Measurements from ENCODE around the gene ERMARD. TPM values are rescaled to one million over a fixed set of nuclear protein-coding genes. Genes with fewer than 3 reads are reported as not detected.
"Not testable (repeated sequence)": the region's sequence is repeated elsewhere in the genome, so short reads cannot be mapped to it uniquely, and the experiment has no call there.

Gene ERMARD
- total RNA-seq, 1 experiment from 2014 or later, result 16.8 TPM

GRCh38 chr6:169729961-169730360 lies 21.5 kb upstream of the ERMARD start:
- no peak for DNase-seq (ENCODE audit: extremely low read depth, low read depth)

DNA sequence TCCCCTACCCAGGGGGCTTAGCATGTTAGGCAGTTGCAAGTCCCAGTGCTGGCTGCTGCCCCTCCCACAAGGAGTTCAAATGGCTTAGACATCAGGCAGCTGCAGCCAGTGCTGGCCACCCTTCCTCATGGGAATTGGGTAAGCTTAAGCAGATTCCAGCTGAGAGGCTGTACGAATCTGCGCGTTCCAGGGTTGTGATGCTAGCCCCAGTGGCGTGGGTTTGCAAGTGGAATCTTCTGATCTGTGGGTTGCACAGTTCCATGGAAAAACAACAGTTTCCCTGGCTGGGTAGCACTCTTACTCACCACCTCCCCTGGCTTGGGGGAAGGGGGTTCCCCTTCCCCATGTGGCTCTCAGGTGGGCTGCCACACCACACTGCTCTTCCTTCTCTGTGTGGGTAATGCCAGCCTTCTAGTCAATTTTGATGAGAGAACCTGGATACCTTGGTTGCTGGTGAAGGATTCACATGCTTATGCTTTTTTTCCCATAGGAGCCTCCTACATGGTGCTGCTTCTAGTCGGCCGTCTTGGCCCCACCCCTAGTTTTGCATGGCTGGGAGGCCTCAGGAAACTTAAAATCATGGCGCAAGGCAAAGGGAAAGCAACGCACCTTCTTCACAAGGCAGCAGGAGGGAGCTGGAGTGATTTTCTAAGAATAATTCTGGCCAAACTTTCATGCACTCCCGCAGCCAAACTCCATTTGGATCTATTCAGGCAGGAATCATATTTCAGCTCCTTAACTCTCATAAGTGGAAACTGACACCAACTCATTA lies 13.0 kb upstream of the ERMARD start:
- DNase-seq (ENCODE audit: extremely low read depth, low read depth), result no peak

DNA sequence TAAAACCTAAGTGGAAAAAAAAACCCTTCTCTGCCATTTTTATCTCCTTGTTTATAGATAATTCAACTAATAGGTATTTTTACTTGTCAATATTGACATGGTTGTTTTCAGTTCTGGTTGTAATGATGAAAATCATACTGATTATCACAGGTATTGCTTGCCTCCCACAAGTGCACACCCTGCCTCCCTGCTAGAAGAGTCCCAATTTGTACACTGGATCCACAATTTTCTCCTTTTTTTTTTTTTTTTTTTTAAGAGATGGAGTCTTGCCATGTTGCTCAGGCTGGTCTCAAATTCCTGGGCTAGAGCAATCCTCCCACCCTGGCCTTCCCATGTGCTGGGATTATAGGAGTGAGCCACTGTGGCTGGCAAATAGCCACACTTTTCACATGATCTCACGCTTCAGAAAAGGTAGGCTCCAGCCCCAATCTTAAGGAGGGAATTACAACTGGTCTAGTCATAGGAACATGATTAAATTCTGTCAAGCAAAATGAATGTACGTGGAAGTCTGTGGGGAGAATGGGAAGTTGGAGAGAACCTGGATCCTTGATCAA lies 12.4 kb upstream of the ERMARD start:
- no peak for DNase-seq (ENCODE audit: extremely low read depth, low read depth)

DNA sequence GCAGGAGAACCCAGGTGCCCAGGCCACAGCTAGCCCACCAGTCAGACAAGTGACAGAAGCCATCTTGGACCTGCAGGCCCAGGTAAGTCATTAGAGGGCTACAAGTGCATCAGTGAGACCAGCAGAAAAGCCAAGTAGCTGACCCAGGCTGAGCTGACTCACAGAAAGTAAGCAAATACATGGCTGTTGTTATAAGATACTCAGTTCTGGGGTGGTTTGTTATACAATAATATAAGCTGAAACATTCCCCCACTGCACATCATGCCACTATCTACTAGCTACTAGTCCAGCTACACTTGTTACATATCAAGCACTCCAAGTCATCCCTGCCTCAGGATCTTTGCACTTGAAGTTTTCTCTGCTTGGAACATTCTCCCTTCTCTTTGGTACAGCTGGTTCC lies 10.1 kb upstream of the ERMARD start:
- no peak for DNase-seq (ENCODE audit: extremely low read depth, low read depth)

- no peak for DNase-seq (ENCODE audit: extremely low read depth, low read depth)
Measured at GRCh38 chr6:169745405-169745804, 6.0 kb upstream of the ERMARD start.

- no peak for DNase-seq (ENCODE audit: extremely low read depth, low read depth)
Measured at GRCh38 chr6:169746556-169746955, 4.9 kb upstream of the ERMARD start.

GRCh38 chr6:169752074-169752623 lies 727 bp downstream of the ERMARD start:
- no peak for DNase-seq (ENCODE audit: extremely low read depth, low read depth)

DNA sequence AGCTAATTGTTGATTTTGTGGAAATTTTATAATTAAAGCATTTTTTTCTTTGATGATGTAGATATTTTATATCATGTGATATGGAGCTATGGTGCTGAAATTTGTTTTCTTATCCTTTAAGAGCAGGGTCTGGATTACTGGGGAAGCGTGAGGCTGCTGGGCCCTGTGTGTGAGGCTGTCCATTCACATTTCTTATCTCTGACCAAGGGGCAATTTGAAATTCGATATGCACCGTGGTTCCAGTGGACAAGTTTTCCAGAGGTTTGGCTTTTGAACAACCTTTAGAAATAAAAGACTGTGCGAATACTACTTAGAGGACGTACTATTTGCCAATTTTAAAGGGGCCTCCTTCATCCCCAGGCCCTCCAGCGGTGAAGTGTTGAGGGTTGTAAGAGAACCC lies 3.7 kb downstream of the ERMARD start:
- no peak for DNase-seq (ENCODE audit: extremely low read depth, low read depth)

GRCh38 chr6:169763308-169763707 lies 11.9 kb downstream of the ERMARD start:
- no peak for DNase-seq (ENCODE audit: extremely low read depth, low read depth)

DNA sequence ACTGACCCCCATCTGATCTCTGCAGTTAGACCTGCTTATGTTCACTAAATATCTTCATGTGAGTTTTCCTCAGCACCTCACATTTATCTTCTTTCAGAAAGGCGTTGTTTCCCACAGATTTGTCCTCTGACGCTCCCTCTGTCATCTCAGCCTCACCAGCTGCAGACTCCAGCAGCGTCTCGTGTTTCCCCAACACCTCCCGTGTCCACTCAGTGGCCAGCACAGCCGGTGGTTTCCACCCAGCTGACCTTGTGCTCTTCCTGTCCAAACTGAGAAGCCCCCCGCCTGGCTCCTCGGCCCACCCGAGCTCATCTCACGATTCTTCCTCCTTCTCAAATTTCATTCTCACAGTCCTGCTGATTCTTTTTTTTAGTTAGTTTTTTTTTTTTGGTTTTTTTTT lies 12.5 kb downstream of the ERMARD start:
- no peak for DNase-seq (ENCODE audit: extremely low read depth, low read depth)

DNA sequence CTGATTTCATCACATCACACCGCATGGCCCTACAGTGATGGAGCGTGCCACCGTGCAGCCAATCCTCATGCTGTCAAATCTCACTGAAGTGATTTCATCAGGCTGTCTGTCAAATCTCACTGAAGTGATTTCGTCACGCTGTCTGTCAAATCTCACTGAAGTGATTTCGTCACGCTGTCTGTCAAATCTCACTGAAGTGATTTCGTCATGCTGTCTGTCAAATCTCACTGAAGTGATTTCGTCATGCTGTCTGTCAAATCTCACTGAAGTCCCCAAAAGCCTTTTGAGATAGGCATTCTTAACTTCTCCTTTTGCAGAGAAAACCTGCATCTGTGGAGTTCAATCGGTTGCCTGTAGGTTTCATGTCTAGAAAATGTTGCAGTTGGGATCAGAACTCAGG lies 14.4 kb downstream of the ERMARD start:
- not testable (repeated sequence) for DNase-seq (ENCODE audit: extremely low read depth, low read depth)

DNA sequence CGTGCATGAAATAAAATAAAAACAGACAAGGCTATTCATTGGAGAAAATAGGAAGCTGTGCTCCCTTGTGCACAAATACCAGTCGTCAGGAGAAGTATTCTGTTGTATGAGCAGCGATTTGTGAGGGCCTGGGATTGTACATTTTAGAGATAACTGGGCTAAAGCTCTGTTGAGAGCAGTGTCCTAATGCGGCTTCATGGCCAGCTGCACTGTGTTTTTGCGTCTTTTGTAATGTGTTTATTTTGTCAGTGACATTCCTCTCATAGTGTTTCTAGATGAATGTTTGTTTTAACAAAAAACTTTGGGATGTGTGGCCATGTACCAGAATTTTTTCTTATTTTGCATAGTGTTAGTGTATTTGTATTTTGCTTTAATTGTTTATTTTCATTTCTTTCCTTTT lies 14.8 kb downstream of the ERMARD start:
- no peak for DNase-seq (ENCODE audit: extremely low read depth, low read depth)

DNA sequence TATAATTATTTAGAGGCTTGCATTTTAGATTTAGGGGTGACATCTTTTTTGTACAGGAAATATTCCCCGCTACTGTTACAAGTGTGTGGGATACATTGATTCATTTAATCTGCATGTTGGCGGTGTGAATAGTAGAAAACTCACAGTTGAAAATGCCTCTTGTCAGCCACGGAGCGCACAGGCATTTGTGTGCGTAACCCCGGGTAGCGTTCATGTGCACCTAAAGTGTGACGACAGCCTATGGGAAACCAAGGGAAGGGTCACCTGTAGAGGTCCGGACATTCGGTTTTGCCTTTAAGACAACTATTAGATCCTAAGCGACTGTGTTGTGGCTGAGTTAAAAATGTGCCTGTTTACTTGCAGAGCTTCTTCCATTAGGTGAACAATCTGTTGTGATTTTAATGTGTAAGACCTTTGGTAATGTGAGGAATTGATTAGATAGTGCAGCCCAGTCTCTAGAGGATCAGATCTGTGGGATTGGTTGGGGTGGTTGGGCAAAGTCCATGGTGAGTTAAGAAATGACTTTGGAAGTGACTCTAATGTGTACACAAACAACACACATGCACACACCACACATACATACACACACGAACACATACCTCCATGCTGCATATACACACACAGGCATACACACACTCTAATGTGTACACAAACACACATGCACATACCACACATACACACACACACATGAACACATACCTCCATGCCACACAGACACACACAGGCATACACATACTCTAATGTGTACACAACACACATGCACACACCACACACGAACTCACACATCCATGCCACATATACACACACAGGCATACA lies 15.7 kb downstream of the ERMARD start:
- DNase-seq (ENCODE audit: extremely low read depth, low read depth), result no peak

DNA sequence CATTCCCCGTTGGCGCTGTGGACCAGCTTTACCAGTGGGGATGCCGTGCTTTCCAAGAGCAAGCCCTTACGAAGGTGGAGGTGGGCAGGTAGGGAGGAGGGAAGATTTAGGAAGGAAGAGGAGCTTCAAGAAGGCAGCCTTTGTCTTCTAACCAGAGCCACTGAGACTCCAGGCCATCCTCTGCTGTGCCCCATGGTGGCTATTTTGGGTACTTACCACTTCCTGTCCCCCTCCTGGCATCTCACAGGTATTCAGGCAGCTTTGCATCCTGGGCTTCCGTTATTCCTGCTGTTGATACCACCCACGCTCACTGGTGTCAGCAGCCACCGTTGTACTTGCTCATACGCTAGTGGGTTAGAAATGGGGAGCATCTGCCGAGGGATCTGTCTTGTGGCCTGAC lies 22.9 kb downstream of the ERMARD start:
- no peak for DNase-seq (ENCODE audit: extremely low read depth, low read depth)

- no peak for DNase-seq (ENCODE audit: extremely low read depth, low read depth)
Measured at GRCh38 chr6:169775321-169775720, 23.9 kb downstream of the ERMARD start.

DNA sequence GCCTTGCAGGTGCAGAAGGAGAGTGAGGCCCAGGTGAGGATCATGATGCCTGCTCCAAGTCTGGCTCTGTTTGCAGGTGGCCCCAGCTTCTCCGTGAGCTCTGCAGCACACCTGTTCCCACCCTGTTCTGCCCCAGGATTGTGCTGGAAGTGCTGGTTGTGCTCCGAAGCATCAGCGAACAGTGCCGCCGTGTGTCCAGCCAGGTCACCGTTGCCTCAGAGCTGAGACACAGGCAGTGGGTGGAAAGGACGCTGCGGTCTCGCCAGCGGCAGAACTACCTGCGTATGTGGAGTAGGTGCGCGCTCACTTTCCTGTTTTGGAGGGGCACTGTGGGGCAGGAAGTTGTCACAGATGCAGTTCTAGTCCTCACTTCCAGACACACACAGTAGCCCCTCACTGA lies 25.0 kb downstream of the ERMARD start:
- DNase-seq (ENCODE audit: extremely low read depth, low read depth), result no peak

DNA sequence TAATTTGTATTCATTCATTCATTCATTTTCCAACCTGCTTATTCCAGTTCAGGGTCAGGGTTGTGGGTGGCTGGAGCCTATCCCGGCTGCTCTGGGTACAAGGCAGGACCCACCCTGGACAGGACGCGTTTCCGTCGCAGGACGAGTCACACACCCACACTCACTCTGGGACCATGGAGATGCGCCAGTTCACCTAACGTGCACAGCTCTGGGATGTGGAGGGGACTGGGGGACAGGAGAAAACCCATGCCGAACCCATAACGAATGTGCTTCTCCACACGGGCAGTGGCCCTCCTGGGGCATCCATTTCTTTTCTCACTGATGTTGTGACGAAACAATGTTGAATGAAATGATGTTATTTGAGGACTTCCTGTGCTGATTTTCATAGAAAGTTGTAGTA lies 26.5 kb downstream of the ERMARD start:
- no peak for DNase-seq (ENCODE audit: extremely low read depth, low read depth)

DNA sequence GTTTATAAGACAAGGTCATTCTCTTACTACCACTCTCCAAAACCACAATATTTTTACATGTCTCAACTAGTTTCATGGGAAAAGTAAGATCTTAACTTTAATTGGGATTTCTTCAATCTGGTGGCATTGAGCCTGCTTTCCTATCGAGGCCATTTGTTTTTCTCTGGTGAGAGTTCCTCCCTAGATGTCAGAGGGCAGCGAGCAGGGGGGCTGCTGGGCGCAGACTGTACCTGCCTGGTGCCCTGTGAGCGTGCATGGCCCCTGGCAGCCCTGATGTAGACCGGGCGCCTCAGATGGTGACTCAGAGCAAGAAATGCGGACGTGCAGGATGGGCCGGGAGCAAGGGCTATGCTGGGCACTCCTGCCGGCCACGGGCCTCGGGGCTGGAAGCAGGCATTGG lies 27.2 kb downstream of the ERMARD start:
- no peak for DNase-seq (ENCODE audit: extremely low read depth, low read depth)

DNA sequence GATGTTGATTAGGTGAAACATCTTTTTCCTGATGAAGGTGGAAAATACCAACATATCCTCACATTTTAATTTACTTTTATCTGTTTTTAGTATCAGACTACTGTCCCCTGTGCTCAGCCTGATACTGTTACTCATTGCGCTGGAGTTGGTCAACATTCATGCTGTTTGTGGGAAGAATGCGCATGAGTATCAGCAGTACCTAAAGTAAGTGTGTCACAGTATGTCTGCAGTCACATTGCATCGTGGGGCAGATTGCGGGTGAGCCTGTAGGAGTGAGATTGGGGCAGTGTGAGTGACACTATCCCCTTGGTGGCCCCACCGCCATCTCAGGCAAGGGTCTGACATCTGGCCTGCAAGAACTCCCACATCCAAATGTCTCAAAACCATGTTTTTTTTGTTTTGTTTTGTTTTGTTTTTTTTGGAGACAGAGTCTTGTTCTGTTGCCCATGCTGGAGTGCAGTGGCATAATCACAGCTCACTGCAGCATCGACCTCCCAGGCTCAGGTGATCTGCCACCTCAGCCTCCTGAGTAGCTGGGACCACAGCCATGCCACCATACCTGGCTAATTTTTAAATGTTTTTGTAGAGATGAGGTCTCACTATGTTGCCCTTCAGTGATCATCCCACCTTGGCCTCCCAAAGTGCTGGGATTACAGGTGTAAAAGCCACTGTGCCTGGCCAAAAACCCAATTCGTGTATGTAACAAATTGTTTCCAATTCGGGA lies 27.8 kb downstream of the ERMARD start:
- no peak for DNase-seq (ENCODE audit: extremely low read depth, low read depth)

GRCh38 chr6:169779896-169780295 lies 28.5 kb downstream of the ERMARD start:
- DNase-seq (ENCODE audit: extremely low read depth, low read depth), result no peak

DNA sequence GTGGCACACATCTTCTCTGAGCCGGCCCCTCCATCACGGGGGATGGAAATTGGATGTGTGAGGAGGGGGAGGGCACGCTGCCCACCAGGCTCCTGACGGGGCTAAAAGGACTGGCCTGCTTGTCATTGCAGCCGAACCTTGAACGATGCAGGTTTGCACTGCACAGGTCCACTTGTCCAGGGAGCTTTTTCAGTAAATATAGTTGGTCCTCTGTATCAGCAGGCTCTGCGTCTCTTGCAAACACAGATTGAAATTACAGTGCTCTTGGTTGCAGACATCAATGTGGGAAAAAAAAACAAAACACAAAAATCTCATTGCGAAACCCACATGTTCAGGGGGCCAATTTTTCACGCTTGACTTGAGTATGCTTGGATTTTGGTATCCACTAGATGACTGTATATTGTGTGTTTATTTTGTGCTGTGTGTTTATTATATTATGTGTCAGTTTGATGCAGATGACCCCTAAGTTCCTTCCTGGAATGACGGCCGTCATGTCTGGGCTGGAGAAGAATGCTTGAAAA lies 29.2 kb downstream of the ERMARD start:
- DNase-seq (ENCODE audit: extremely low read depth, low read depth), result no peak

All from NCI-H460 (cell line).